IMR-90 (cell line): Measurements from ENCODE around the gene CGNL1. TPM values are rescaled to one million over a fixed set of nuclear protein-coding genes. Genes with fewer than 3 reads are reported as not detected.

Experiments
- ATAC-seq: fragments of 200-7000 bp; cut with Tn5 transposase; 2 replicates; pipeline ENCODE4 v1.9.1; 2020; ENCODE audit warnings: low read depth, mild to moderate bottlenecking, moderate library complexity
- BruUV-seq: library from RNA; stranded (reverse); fragments of 400-500 nt; replicated peaks from 2 replicates; lab custom pipeline; 2021; lab: Mats Ljungman, UMichigan
- CTCF ChIA-PET: fragments of 300-600 bp; formaldehyde crosslinking; extraction: SDS; loops from one replicate; lab custom pipeline; 2021; ENCODE audit warnings: antibody characterized with exemption; lab: Yijun Ruan, JAX
- POLR2A ChIA-PET: fragments of 300-600 bp; sonication (Branson Sonifier 250); formaldehyde crosslinking; loops from one replicate; lab custom pipeline; 2022; ENCODE audit warnings: antibody characterized with exemption; ENCODE audit not compliant: unreplicated experiment; lab: Charles Lee
- DNase-seq: peaks from one replicate; pipeline ENCODE4 v3.0.0; 2013
- H2AFZ ChIP-seq: replicated peaks from 2 replicates; pipeline ENCODE3; 2013; ENCODE audit warnings: low read length, mild to moderate bottlenecking; ENCODE audit not compliant: poor library complexity
- H2AK5ac ChIP-seq: 2 replicates; pipeline ENCODE4 v1.6.1; 2013; ENCODE audit warnings: low read depth, low read length, inconsistent platforms
- H2AK9ac ChIP-seq: replicated peaks from 2 replicates; pipeline ENCODE3; 2013; ENCODE audit warnings: mild to moderate bottlenecking, low read depth, low read length, moderate library complexity; ENCODE audit not compliant: poor library complexity
- H2BK120ac ChIP-seq: 2 replicates; pipeline ENCODE4 v1.6.1; 2013; ENCODE audit warnings: low read depth, low read length, inconsistent platforms
- H2BK15ac ChIP-seq: 3 replicates; pipeline ENCODE4 v1.6.1; 2013; ENCODE audit warnings: low read depth, low read length, inconsistent platforms
- H2BK20ac ChIP-seq: 2 replicates; pipeline ENCODE4 v1.6.1; 2013; ENCODE audit warnings: low read depth, mild to moderate bottlenecking, inconsistent platforms, low read length, moderate library complexity
- H2BK5ac ChIP-seq: 2 replicates; pipeline ENCODE4 v1.6.1; 2013; ENCODE audit warnings: mild to moderate bottlenecking, low read depth, low read length, inconsistent platforms; ENCODE audit not compliant: poor library complexity, severe bottlenecking
- H3K14ac ChIP-seq: replicated peaks from 2 replicates; pipeline ENCODE4 v1.6.1; 2013; ENCODE audit warnings: low read depth, low read length, inconsistent platforms
- H3K18ac ChIP-seq: 2 replicates; pipeline ENCODE4 v1.6.1; 2013; ENCODE audit warnings: low read depth, low read length, control low read depth
- H3K23ac ChIP-seq: 2 replicates; pipeline ENCODE4 v1.6.1; 2013; ENCODE audit warnings: low read depth, low read length, inconsistent platforms
- H3K27ac ChIP-seq: 2 replicates; pipeline ENCODE4 v1.5.1; 2013; ENCODE audit warnings: mild to moderate bottlenecking, control low read depth, low read length; ENCODE audit not compliant: insufficient read depth
- H3K27me3 ChIP-seq: 2 replicates; pipeline ENCODE4 v1.6.1; 2013; ENCODE audit warnings: low read length; ENCODE audit not compliant: control insufficient read depth, insufficient read depth
- H3K36me3 ChIP-seq: 2 replicates; pipeline ENCODE4 v1.6.1; 2013; ENCODE audit warnings: low read length, mixed read lengths; ENCODE audit not compliant: control insufficient read depth, insufficient read depth
- H3K4ac ChIP-seq: 2 replicates; pipeline ENCODE4 v1.6.1; 2013; ENCODE audit warnings: low read depth, low read length, inconsistent platforms
- H3K4me1 ChIP-seq: 2 replicates; pipeline ENCODE4 v1.6.1; 2013; ENCODE audit warnings: low read length, mixed read lengths; ENCODE audit not compliant: control insufficient read depth, insufficient read depth
- H3K4me2 ChIP-seq: 2 replicates; pipeline ENCODE4 v1.6.1; 2013; ENCODE audit warnings: low read depth, mild to moderate bottlenecking, control low read depth, low read length, moderate library complexity
- H3K4me3 ChIP-seq: 2 replicates; pipeline ENCODE4 v1.5.1; 2013; ENCODE audit warnings: low read depth, mild to moderate bottlenecking, control low read depth, low read length, moderate library complexity; ENCODE audit not compliant: insufficient read depth
- H3K56ac ChIP-seq: 2 replicates; pipeline ENCODE4 v1.6.1; 2013; ENCODE audit warnings: low read length, inconsistent platforms; ENCODE audit not compliant: insufficient read depth; ENCODE audit errors: extremely low read depth
- H3K79me1 ChIP-seq, 2 experiments: 2 replicates each; pipeline ENCODE4 v1.6.1; 2013; ENCODE audit warnings: low read length in 2 of 2, inconsistent platforms in 1 of 2, low read depth in 1 of 2
- H3K9ac ChIP-seq: 2 replicates; pipeline ENCODE4 v1.6.1; 2013; ENCODE audit warnings: low read depth, low read length, control low read depth
- H3K9me1 ChIP-seq: 2 replicates; pipeline ENCODE4 v1.6.1; 2013; ENCODE audit warnings: low read length, inconsistent platforms; ENCODE audit not compliant: insufficient read depth
- H3K9me3 ChIP-seq: 2 replicates; pipeline ENCODE4 v1.6.1; 2013; ENCODE audit warnings: low read length; ENCODE audit not compliant: control insufficient read depth, insufficient read depth
- H4K20me1 ChIP-seq: 2 replicates; pipeline ENCODE4 v1.6.1; 2013; ENCODE audit warnings: low read length, inconsistent platforms; ENCODE audit not compliant: insufficient read depth
- H4K5ac ChIP-seq: 2 replicates; pipeline ENCODE4 v1.6.1; 2013; ENCODE audit warnings: mild to moderate bottlenecking, low read depth, low read length, control low read depth
- H4K8ac ChIP-seq, 2 experiments: 2 replicates each; pipeline ENCODE4 v1.6.1; 2013; ENCODE audit warnings: low read depth in 2 of 2, low read length in 2 of 2, control low read depth in 1 of 2, inconsistent platforms in 1 of 2
- H4K91ac ChIP-seq: 2 replicates; pipeline ENCODE4 v1.6.1; 2013; ENCODE audit warnings: low read depth, low read length, inconsistent platforms; ENCODE audit not compliant: insufficient read depth
- BHLHE40 ChIP-seq: fragments of 150-350 bp; IDR thresholded peaks from 2 replicates; pipeline ENCODE4 v1.6.1; 2016; ENCODE audit warnings: mild to moderate bottlenecking, low read depth, low read length
- CHD1 ChIP-seq: IDR thresholded peaks from 2 replicates; pipeline ENCODE4 v1.6.1; 2012; ENCODE audit warnings: low read depth, low read length, improper control_type of control experiment
- MAFK ChIP-seq: IDR thresholded peaks from 2 replicates; pipeline ENCODE4 v1.6.1; 2012; ENCODE audit warnings: low read depth, low read length, improper control_type of control experiment
- POLR2A ChIP-seq: IDR thresholded peaks from 2 replicates; pipeline ENCODE4 v1.6.1; 2012; ENCODE audit warnings: mild to moderate bottlenecking, low read depth, low read length
- WGBS, 2 experiments: methylation state at CpG; one replicate each; pipeline versions ENCODE4 v1.1.5 to v1.1.7; 2013; ENCODE audit warnings: missing lambda C conversion rate in 2 of 2; ENCODE audit not compliant: insufficient read length in 1 of 2; ENCODE audit errors: extremely low coverage in 2 of 2; 5-methylcytosine and 5-hydroxymethylcytosine counted together
- dilution Hi-C: fragments of 300-500 bp; cut with HindIII; formaldehyde crosslinking; loops from one replicate; pipeline ENCODE4 v1.14.3; 2018; ENCODE audit warnings: low sequenced_read_pairs; ENCODE audit not compliant: unreplicated experiment
- in situ Hi-C: fragments of 300-500 bp; cut with MboI; formaldehyde crosslinking; loops from 3 replicates; pipeline ENCODE4 v1.14.3; 2019; ENCODE audit warnings: low sequenced_read_pairs, inconsistent platforms, mixed read lengths
- intact Hi-C: fragments of 100-400 bp; cut with micrococcal nuclease; formaldehyde crosslinking; loops from 2 replicates; pipeline ENCODE4 v1.10.0; 2022
- polyA plus RNA-seq, 3 experiments: library from polyadenylated mRNA; depleted of rRNA; stranded (reverse); fragments of >200 nt; gene quantifications; 2 replicates each; pipeline ENCODE4 v1.2.3, GENCODE V29; 2012; ENCODE audit warnings: low replicate concordance in 1 of 3
- total RNA-seq: library from RNA; depleted of rRNA; stranded (reverse); fragments of >200 nt; gene quantifications from 2 replicates; pipeline ENCODE4 v1.2.3, GENCODE V29; 2012

CGNL1 gene
- total and polyA plus RNA-seq, 2 of the 4 experiments (the other 2 are of a cell fraction), result 0.07 to 0.18 TPM

DNA sequence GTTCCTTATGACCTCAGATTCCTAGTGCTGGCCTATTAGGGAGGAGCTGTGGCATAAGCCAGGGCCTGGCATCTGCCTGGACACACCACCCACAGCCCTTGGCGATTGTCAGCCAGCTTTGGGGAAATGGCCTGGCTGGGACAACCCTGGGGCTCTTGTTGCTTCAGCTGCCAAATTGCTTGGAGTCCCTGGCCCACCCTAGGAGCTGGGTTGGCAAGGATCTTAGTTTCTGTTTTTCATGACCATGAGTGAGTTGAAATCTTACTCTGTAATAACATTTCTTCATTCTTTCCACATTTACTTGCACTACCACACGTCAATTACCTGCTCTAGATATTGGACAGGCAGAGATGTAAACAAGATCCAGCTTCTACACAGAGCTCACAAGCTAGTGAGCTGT, 213.4 kb downstream of the CGNL1 start:
- Histone ChIP-seq H3K4me3 (no peak overlapping the region), H3K27me3 (peaks cover 40% of the 10 kb centered on the region), H2BK20ac (no peak overlapping the region), H4K20me1 (no peaks in the 10 kb centered on the region), H3K9me1 (no peaks in the 10 kb centered on the region; the same call in 1 of the 2 replicates), H3K4me2 (no peak overlapping the region), H3K9ac (no peak overlapping the region), H3K56ac (no peak overlapping the region), H3K18ac (no peak overlapping the region), H3K27ac (no peak overlapping the region), H3K79me1 (no peaks in the 10 kb centered on the region), H3K14ac (no peak overlapping the region), H4K8ac (no peak overlapping the region), H2AFZ (no peak overlapping the region), H2BK5ac (no peak overlapping the region), H4K5ac (no peak overlapping the region), H3K4me1 (no peaks in the 10 kb centered on the region), H2BK15ac (no peak overlapping the region), H4K91ac (no peak overlapping the region), H2AK9ac (no peak overlapping the region), H2BK120ac (no peak overlapping the region), H3K23ac (no peak overlapping the region), H2AK5ac (no peak overlapping the region), H3K36me3 (no peaks in the 10 kb centered on the region), H3K9me3 (no peaks in the 10 kb centered on the region), H3K4ac (no peak overlapping the region)
- DNase-seq (no peak), ATAC-seq (no peak)
- dilution Hi-C loops, result no loop called here
- in situ Hi-C loops, result no loop called here
- POLR2A ChIA-PET, result no interaction called here
- TF ChIP-seq MAFK (no peak), POLR2A (no peak), BHLHE40 (no peak), CHD1 (no peak)
- intact Hi-C loops, result no loop called here
- CTCF ChIA-PET, result interaction anchor here (1.4 kb wide), 1 partner anchor 28 kb away, joined by 3 read pairs; no protein-coding TSS in a partner anchor
- no TSS peak for BruUV-seq
- no CpG with 5 or more reads among the region's 2 CpGs for WGBS, 2 experiments
